Measurements from ENCODE around the gene AGA. TPM values are rescaled to one million over a fixed set of nuclear protein-coding genes. Genes with fewer than 3 reads are reported as not detected.

Gene AGA
- polyA plus RNA-seq, 4 donors: 29.9 to 40.4 (median 31.9) TPM

- DNase-seq (ENCODE audit: low read depth in 4 of 4, low spot score in 2 of 4): no peak
Observed at GRCh38 chr4:177448850-177449249, 6.6 kb upstream of the AGA start.

GRCh38 chr4:177447417-177448004 is 5.3 kb upstream of the AGA start:
- no peak for DNase-seq (ENCODE audit: low read depth in 4 of 4, low spot score in 2 of 4)

- DNase-seq (ENCODE audit: low read depth in 4 of 4, low spot score in 2 of 4): no peak
Observed at GRCh38 chr4:177446586-177446985, 4.3 kb upstream of the AGA start.

DNA sequence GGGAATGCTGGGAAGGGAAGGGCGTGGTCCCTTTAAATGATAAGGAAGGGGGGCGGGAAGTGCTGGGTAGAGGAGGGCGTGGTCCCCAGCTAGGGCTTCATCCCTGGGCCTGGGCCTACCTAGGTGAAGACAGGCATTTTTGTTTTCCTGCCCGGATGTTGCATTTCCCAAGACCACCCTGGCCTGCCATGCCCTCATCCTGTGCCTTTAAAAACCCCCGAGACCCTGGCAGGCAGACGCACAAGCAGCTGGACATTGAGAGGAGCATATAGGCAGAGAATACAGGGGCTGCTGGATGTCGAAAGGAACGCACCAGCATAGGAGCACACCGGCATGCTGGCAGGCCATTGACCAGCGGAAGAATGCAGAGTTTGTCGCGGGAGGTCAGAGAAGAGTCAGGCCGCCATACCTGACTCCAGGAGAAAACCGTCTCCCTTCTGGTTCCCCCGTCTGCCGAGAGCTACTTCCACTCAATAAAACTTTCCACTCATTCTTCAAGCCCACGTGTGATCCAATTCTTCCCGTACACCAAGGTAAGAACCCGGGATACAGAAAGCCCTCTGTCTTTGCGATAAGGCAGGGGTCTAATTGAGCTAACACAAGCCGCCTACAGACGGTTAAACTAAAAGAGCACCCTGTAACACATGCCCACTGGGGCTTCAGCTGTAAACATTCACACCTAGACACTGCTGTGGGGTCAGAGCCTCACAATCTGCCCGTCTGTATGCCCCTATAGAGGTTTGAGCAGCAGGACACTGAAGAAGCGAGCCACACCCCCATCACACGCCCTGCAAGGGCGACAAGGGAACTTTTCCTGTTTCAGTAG is 2.9 kb upstream of the AGA start:
- no peak for DNase-seq (ENCODE audit: low read depth in 4 of 4, low spot score in 2 of 4)

- peak in 2 of 4 donors; percentile 4 to 19 for DNase-seq (ENCODE audit: low read depth in 4 of 4, low spot score in 2 of 4)
Observed at GRCh38 chr4:177441061-177441802, 1.0 kb downstream of the AGA start.

GRCh38 chr4:177436456-177436855 is 5.8 kb downstream of the AGA start:
- no peak for DNase-seq (ENCODE audit: low read depth in 4 of 4, low spot score in 2 of 4)

DNA sequence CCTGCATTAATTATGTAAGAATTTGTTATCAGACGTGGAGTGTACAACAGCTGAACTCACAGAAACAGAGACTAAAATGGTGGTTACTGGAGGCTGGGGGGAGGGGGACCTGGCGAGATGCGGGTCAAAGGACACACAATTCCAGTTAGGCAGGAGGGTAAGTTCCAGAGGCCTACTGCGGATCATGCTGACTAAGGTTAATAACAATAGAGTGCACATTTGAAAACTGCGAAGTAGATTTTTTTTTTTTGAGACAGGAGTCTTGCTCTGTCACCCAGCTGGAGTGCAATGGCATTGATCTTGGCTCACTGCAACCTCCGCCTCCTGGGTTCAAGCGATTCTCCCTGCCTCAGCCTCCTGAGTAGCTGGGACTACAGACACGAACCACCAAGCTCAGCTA is 7.6 kb downstream of the AGA start:
- DNase-seq (ENCODE audit: low read depth in 4 of 4, low spot score in 2 of 4): no peak

DNA sequence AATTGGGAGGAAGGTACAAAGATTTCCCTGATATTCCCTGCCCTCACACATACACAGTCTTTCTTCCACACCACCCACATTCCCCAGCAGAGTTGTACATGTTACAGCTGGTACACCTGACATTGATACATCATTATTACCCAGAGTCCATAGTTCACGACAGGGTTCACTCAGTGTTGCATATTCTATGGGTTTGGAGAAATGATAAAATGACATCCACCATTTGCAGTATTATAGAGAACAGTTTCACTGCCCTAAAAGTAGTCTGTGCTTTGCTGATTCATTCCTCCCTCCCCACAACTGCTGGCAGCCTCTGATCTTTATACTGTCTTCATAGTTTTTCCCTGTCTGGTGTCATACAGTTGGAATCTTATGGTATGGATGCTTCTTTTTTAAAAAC is 15.0 kb downstream of the AGA start:
- DNase-seq (ENCODE audit: low read depth in 4 of 4, low spot score in 2 of 4): no peak

- no peak for DNase-seq (ENCODE audit: low read depth in 4 of 4, low spot score in 2 of 4)
Observed at GRCh38 chr4:177419434-177419833, 22.8 kb downstream of the AGA start.

DNA sequence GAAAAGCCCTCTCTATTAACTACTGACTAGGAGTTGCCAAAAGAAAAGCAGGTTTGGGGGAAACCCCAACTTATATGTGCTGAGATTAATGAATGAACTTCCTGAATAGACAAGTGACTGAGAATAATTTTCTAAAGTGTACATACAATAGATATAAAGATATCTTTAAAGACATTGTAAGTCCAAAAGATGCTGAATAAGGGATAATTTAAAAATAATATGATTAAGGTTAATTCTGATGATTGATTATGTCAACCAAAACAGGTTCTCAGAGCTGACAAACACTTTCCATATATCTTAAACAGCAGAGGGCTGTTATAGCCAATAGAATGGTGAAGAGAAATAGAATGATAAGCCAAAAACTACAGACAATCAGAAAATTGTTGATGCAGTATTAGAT is 28.6 kb downstream of the AGA start:
- DNase-seq (ENCODE audit: low read depth in 4 of 4, low spot score in 2 of 4): no peak

DNA sequence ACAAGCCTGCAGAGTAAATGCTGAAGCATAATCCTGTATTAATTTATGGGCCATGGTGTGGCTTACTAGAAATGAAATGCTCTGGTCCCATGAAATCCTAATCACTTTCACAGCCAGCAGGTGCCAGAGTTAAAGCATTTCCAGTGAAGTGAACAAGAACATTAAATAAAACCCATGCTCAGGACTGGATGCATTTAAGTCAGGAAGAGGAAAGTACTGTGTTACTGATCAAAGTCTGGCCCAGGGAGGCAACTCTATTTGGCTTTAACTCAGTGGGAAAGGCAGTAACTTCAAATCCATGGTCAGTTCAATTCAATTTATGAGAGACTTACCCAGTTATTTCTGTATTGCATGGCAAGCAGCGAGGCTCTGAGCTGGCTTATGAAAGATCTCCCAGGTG is 29.2 kb downstream of the AGA start:
- no peak for DNase-seq (ENCODE audit: low read depth in 4 of 4, low spot score in 2 of 4)

- DNase-seq (ENCODE audit: low read depth in 4 of 4, low spot score in 2 of 4): no peak
Observed at GRCh38 chr4:177411996-177412395, 30.2 kb downstream of the AGA start.

DNA sequence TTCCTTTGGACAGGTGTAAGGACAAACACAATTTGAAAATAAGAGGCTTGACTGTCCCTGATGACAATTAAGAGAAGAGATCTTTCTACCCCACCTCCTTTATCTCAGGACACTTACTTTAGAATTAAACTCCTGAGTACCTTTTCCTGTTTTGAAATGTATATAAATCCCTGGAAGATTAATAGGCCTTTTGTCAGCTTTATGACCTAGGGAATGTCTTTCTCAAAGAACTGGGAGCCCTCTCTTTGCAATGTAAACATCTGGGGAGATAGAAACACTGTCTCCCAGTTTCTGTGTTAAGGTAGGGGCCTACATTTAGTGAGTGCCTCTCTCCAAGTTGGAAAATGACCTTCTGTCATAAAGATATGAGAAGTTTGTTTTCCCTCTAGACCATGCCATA is 31.7 kb downstream of the AGA start:
- no peak for DNase-seq (ENCODE audit: low read depth in 4 of 4, low spot score in 2 of 4)

DNA sequence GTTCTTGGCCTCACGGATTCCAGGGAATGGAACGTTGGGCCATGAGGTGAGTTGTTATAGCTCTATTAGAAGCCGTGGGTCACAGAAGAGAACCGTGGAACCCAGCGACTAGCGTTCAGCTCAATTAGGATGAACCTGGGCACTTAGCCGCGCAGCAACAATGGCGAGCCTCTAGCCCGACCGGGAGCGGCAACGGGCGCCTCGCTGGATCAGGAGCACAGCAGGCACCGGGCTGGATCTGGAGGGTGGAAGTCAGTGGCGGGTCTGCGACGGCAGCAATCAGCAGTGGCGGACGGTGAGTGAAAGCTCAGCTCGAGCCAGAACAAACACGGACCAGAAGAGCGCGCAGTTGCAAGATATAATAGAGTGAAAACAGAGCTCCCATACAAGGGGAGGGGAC is 34.2 kb downstream of the AGA start:
- DNase-seq (ENCODE audit: low read depth in 4 of 4, low spot score in 2 of 4): no peak

DNA sequence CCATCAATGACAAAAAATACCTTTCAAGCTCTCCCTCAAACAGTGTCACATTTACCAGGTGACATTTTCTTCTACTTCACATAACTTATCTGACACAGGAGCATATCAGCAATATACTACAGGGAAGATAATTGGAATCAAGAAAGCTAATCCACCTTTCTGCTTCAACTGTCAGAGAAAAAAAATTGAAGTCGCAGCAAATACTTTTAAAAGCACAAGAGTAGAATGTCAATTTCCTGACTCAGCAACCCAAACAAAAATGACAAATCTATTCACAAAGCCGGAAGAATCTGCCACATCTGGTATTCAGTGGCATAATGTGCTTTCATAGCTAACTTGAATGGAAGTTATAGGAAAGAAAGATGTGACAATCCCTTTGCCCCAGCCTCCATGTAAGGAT is 36.7 kb downstream of the AGA start:
- DNase-seq (ENCODE audit: low read depth in 4 of 4, low spot score in 2 of 4): no peak

DNA sequence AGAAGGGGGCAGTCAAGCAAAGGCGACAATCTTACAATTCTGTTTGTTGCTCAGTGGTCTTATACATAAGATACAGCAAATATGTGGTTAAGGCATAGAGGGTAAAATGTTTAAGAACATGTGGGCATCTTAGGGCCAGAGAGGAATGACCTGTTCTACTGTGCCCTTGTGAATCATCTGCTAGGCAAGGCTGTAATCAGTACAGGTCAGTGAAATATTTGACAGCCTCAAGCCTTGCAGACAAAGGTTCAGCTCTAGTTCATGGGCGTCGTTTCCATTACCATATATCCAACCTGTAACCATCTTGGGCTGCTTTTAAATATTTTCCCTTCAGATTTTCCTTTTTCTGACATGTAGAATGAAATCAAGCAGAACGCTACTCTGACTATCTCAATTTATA is 37.3 kb downstream of the AGA start:
- no peak for DNase-seq (ENCODE audit: low read depth in 4 of 4, low spot score in 2 of 4)

DNA sequence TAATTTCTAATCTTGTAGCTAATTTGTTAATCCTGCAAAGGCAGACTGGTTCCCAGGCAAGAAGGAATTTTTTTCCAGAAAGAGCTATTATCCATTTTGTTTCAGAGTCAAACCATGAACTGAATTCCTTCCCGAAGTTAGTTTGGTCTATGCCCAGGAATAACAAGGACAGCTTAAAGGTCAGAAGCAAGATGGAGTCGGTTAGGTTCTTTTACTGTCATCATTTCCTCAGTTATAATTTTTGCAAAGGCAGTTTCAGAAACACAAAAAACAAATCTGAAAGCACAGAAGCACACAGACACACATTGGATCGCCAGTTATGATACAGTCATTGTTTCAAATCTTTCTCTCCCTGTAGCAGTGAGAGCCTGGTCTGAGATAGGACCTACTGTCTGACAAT is 37.9 kb downstream of the AGA start:
- no peak for DNase-seq (ENCODE audit: low read depth in 4 of 4, low spot score in 2 of 4)

DNA sequence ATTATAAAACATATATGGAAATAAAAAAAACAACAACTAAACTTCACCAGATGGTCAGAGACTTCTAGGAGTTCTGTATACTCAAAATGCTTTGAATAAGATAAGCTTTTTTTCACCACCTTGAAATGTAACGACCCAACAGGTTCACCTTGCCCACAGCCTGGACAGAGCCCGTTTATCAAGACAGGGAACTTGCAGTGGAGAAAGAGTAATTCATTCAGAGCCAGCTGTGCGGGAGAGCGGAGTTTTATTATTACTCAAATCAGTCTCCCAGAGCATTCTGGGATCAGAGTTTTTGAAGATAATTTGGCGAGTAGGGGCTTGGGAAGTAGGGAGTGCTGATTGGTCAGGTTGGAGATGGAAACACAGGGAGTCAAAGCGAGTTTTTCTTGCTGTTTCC is 38.5 kb downstream of the AGA start:
- DNase-seq (ENCODE audit: low read depth in 4 of 4, low spot score in 2 of 4): no peak

- DNase-seq (ENCODE audit: low read depth in 4 of 4, low spot score in 2 of 4): no peak
Observed at GRCh38 chr4:177401658-177402273, 40.5 kb downstream of the AGA start.

GRCh38 chr4:177400030-177400429 is 42.2 kb downstream of the AGA start:
- DNase-seq (ENCODE audit: low read depth in 4 of 4, low spot score in 2 of 4): no peak

GRCh38 chr4:177396352-177396751 is 45.9 kb downstream of the AGA start:
- no peak for DNase-seq (ENCODE audit: low read depth in 4 of 4, low spot score in 2 of 4)

Data from left renal cortex interstitium (tissue), 4 donors.